ENCODE results near the gene RTEL1.

RTEL1 gene

GRCh38 chr20:63695424-63696305 lies 37.6 kb downstream of the RTEL1 start:
- TF ChIP-seq MAX (IDR thresholded peaks at IDR 0.05; ENCODE audit: low read depth, low read length), result no peak
- TF ChIP-seq MYC (IDR thresholded peaks at IDR 0.05; ENCODE audit: low read depth, low read length), result no peak
- TF ChIP-seq CTCF (IDR thresholded peaks at IDR 0.05; ENCODE audit: low read depth, low read length), result no peak
- TF ChIP-seq POLR2A (IDR thresholded peaks at IDR 0.05; ENCODE audit: extremely low read depth, insufficient read length), result no peak
- no peak for DNase-seq (ENCODE audit: low read depth)

GRCh38 chr20:63696306-63696627 lies 38.2 kb downstream of the RTEL1 start:
- DNase-seq (ENCODE audit: low read depth), result peak; percentile 74
- H3K4me3 ChIP-seq (ENCODE audit: low read depth, low read length), result no peak overlapping the region
- TF ChIP-seq POLR2A (IDR thresholded peaks at IDR 0.05; ENCODE audit: extremely low read depth, insufficient read length) (no peak), CTCF (IDR thresholded peaks at IDR 0.05; ENCODE audit: low read depth, low read length) (no peak), MAX (IDR thresholded peaks at IDR 0.05; ENCODE audit: low read depth, low read length) (peak; percentile 89), MYC (IDR thresholded peaks at IDR 0.05; ENCODE audit: low read depth, low read length) (peak; percentile 72)

More at GRCh38 chr20:63695424-63696305, 37.6 kb downstream of the RTEL1 start:
- no peak overlapping the region for H3K4me3 ChIP-seq (ENCODE audit: low read depth, low read length)

GRCh38 chr20:63696628-63697356 lies 38.7 kb downstream of the RTEL1 start, which contains the start of gene TNFRSF6B:
Gene TNFRSF6B (plus strand): TSS chr20:63696652. CDS start chr20:63696768, 116 bp downstream.
- DNase-seq (ENCODE audit: low read depth), result no peak
- TF ChIP-seq POLR2A (IDR thresholded peaks at IDR 0.05; ENCODE audit: extremely low read depth, insufficient read length), result peak; percentile 9
- TF ChIP-seq MAX (IDR thresholded peaks at IDR 0.05; ENCODE audit: low read depth, low read length), result no peak
- H3K4me3 ChIP-seq (ENCODE audit: low read depth, low read length), result no peak within 1 kb of the TSS

- H3K4me3 ChIP-seq (ENCODE audit: low read depth, low read length), result no peak overlapping the region
- TF ChIP-seq MAX (IDR thresholded peaks at IDR 0.05; ENCODE audit: low read depth, low read length), result no peak
- TF ChIP-seq MYC (IDR thresholded peaks at IDR 0.05; ENCODE audit: low read depth, low read length), result no peak
- no peak for TF ChIP-seq CTCF (IDR thresholded peaks at IDR 0.05; ENCODE audit: low read depth, low read length)
- no peak for TF ChIP-seq POLR2A (IDR thresholded peaks at IDR 0.05; ENCODE audit: extremely low read depth, insufficient read length)
- DNase-seq (ENCODE audit: low read depth), result no peak
Measured at GRCh38 chr20:63697357-63697867, 39.3 kb downstream of the RTEL1 start.

- TF ChIP-seq MAX (IDR thresholded peaks at IDR 0.05; ENCODE audit: low read depth, low read length) (no peak), CTCF (IDR thresholded peaks at IDR 0.05; ENCODE audit: low read depth, low read length) (no peak), MYC (IDR thresholded peaks at IDR 0.05; ENCODE audit: low read depth, low read length) (no peak), POLR2A (IDR thresholded peaks at IDR 0.05; ENCODE audit: extremely low read depth, insufficient read length) (no peak)
- no peak overlapping the region for H3K4me3 ChIP-seq (ENCODE audit: low read depth, low read length)
- DNase-seq (ENCODE audit: low read depth), result no peak
Measured at GRCh38 chr20:63697868-63698545, 39.9 kb downstream of the RTEL1 start.

All from NB4 (cell line).